T-helper 2 cell (primary cell): Measurements from ENCODE around the gene LRRC36.
"Not testable (repeated sequence)": the region's sequence is repeated elsewhere in the genome, so short reads cannot be mapped to it uniquely, and the experiment has no call there.

ENCODE experiments used
- DNase-seq, 5 experiments: peaks; one replicate each; pipeline versions ENCODE4 v3.0.0 to v3.0.0-alpha.2; 2012 to 2022

The LRRC36 gene

GRCh38 chr16:67345401-67345800 is 18.8 kb downstream of the LRRC36 start:
- DNase-seq = no peak

- DNase-seq = no peak
Measured at GRCh38 chr16:67346341-67346740, 19.7 kb downstream of the LRRC36 start.

- peak in 1 of 5 experiments; percentile 32 for DNase-seq
Measured at GRCh38 chr16:67349172-67349571, 22.6 kb downstream of the LRRC36 start.

- DNase-seq = no peak
Measured at GRCh38 chr16:67350324-67350723, 23.7 kb downstream of the LRRC36 start.

GRCh38 chr16:67352463-67352862 is 25.8 kb downstream of the LRRC36 start:
- not testable (repeated sequence) for DNase-seq

- no peak for DNase-seq
Measured at GRCh38 chr16:67356396-67356795, 29.8 kb downstream of the LRRC36 start.

- no peak for DNase-seq
Measured at GRCh38 chr16:67357561-67357960, 30.9 kb downstream of the LRRC36 start.

GRCh38 chr16:67359540-67360269 is 33.1 kb downstream of the LRRC36 start:
- not testable (repeated sequence) for DNase-seq

- DNase-seq = no peak
Measured at GRCh38 chr16:67361038-67361437, 34.4 kb downstream of the LRRC36 start.

GRCh38 chr16:67364600-67365235 is 38.1 kb downstream of the LRRC36 start:
- DNase-seq = no peak

- DNase-seq = no peak
Measured at GRCh38 chr16:67370661-67371060, 44.0 kb downstream of the LRRC36 start.

- no peak for DNase-seq
Measured at GRCh38 chr16:67372664-67373063, 46.0 kb downstream of the LRRC36 start.

- not testable (repeated sequence) for DNase-seq
Measured at GRCh38 chr16:67376012-67376411, 49.4 kb downstream of the LRRC36 start.

- no peak for DNase-seq
Measured at GRCh38 chr16:67378642-67379041, 52.0 kb downstream of the LRRC36 start.

- DNase-seq = no peak
Measured at GRCh38 chr16:67383284-67383683, 56.7 kb downstream of the LRRC36 start.

GRCh38 chr16:67384778-67385510 is 58.3 kb downstream of the LRRC36 start:
- no peak for DNase-seq

- no peak for DNase-seq
Measured at GRCh38 chr16:67386861-67387455, 60.3 kb downstream of the LRRC36 start.

- no peak for DNase-seq
Measured at GRCh38 chr16:67387479-67388079, 61.0 kb downstream of the LRRC36 start.

- no peak for DNase-seq
Measured at GRCh38 chr16:67388191-67388590, 61.6 kb downstream of the LRRC36 start.

- no peak for DNase-seq
Measured at GRCh38 chr16:67388591-67388990, 62.0 kb downstream of the LRRC36 start.

- DNase-seq = no peak
Measured at GRCh38 chr16:67389911-67390815, 63.5 kb downstream of the LRRC36 start.
